ENCODE results near the gene SEH1L.

The SEH1L gene

DNA sequence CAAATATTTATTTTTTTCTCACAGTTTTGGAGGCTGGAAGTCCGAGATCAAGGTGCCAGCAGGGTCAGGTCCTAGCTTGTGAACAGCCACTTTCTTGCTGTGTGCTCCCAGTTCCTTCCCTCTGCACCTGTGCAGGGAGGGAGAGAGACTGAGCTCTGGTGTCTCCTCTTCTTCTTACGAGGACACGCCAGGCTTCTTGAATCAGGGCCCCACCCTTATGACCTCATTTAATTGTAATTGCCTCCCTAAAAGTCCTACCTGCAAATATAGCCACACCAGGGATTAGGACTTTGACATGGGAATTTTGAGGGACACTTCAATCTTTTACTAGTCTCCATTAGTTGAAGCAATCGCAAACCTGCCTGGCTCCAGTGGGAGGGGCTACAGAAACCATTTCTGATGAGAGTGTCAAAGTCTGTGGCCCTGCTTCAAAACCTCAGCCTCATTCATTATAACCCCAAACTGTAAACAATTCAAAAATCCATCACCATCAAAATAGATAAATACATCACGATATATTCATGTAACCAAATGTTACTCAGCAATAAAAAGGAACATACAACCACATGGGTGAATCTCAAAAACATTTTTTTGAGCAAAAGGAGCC is 18.2 kb upstream of the SEH1L start:
- ATAC-seq (ENCODE audit: low read depth) (no peak), DNase-seq (ENCODE audit: low spot score) (no peak)
- no peak for TF ChIP-seq CTCF (IDR thresholded peaks at IDR 0.05; ENCODE audit: poor library complexity, severe bottlenecking)
- H3K9me3 ChIP-seq (ENCODE audit: severe bottlenecking): peaks cover 1% of the 10 kb centered on the region
- no peaks in the 10 kb centered on the region for H3K27me3 ChIP-seq (ENCODE audit: insufficient read depth, poor library complexity, severe bottlenecking)
- H3K27ac ChIP-seq (ENCODE audit: poor library complexity, severe bottlenecking): no peak overlapping the region
- no peaks in the 10 kb centered on the region for H3K4me1 ChIP-seq (ENCODE audit: insufficient read depth, poor library complexity, severe bottlenecking)
- no peaks in the 10 kb centered on the region for H3K36me3 ChIP-seq (ENCODE audit: low read depth)
- H3K4me3 ChIP-seq (ENCODE audit: severe bottlenecking): no peak overlapping the region

- H3K27ac ChIP-seq (ENCODE audit: poor library complexity, severe bottlenecking): no peak overlapping the region
- no peak overlapping the region for H3K4me3 ChIP-seq (ENCODE audit: severe bottlenecking)
- DNase-seq (ENCODE audit: low spot score) (no peak), ATAC-seq (ENCODE audit: low read depth) (no peak)
- H3K27me3 ChIP-seq (ENCODE audit: insufficient read depth, poor library complexity, severe bottlenecking): no peaks in the 10 kb centered on the region
- no peaks in the 10 kb centered on the region for H3K4me1 ChIP-seq (ENCODE audit: insufficient read depth, poor library complexity, severe bottlenecking)
- H3K36me3 ChIP-seq (ENCODE audit: low read depth): no peaks in the 10 kb centered on the region
- no peak for TF ChIP-seq CTCF (IDR thresholded peaks at IDR 0.05; ENCODE audit: poor library complexity, severe bottlenecking)
- peaks cover 1% of the 10 kb centered on the region for H3K9me3 ChIP-seq (ENCODE audit: severe bottlenecking)
These were observed 17.4 kb upstream of the SEH1L start for GRCh38 chr18:12930376-12930775.

- Histone ChIP-seq H3K27me3 (ENCODE audit: insufficient read depth, poor library complexity, severe bottlenecking) (no peaks in the 10 kb centered on the region), H3K4me3 (ENCODE audit: severe bottlenecking) (no peak overlapping the region), H3K27ac (ENCODE audit: poor library complexity, severe bottlenecking) (no peak overlapping the region), H3K36me3 (ENCODE audit: low read depth) (no peaks in the 10 kb centered on the region), H3K4me1 (ENCODE audit: insufficient read depth, poor library complexity, severe bottlenecking) (no peaks in the 10 kb centered on the region), H3K9me3 (ENCODE audit: severe bottlenecking) (peaks cover 1% of the 10 kb centered on the region)
- TF ChIP-seq CTCF (IDR thresholded peaks at IDR 0.05; ENCODE audit: poor library complexity, severe bottlenecking): no peak
- no peak for DNase-seq (ENCODE audit: low spot score)
- no peak for ATAC-seq (ENCODE audit: low read depth)
These were observed 16.9 kb upstream of the SEH1L start for GRCh38 chr18:12930908-12931307.

GRCh38 chr18:12933327-12933726 is 14.5 kb upstream of the SEH1L start:
- no peaks in the 10 kb centered on the region for H3K27me3 ChIP-seq (ENCODE audit: insufficient read depth, poor library complexity, severe bottlenecking)

More at GRCh38 chr18:12933327-12933726, 14.5 kb upstream of the SEH1L start:
- ATAC-seq (ENCODE audit: low read depth): no peak
- no peak for TF ChIP-seq CTCF (IDR thresholded peaks at IDR 0.05; ENCODE audit: poor library complexity, severe bottlenecking)
- DNase-seq (ENCODE audit: low spot score): no peak
- H3K4me1 ChIP-seq (ENCODE audit: insufficient read depth, poor library complexity, severe bottlenecking): no peaks in the 10 kb centered on the region
- no peak overlapping the region for H3K4me3 ChIP-seq (ENCODE audit: severe bottlenecking)
- no peaks in the 10 kb centered on the region for H3K36me3 ChIP-seq (ENCODE audit: low read depth)
- H3K27ac ChIP-seq (ENCODE audit: poor library complexity, severe bottlenecking): no peak overlapping the region
- H3K9me3 ChIP-seq (ENCODE audit: severe bottlenecking): peaks cover 1% of the 10 kb centered on the region
